NCI-H2081 treated with DMSO at 0.1 percent for 48 hours (cell line): ENCODE data around the gene TP53AIP1.
"Not testable (repeated sequence)": the region's sequence is repeated elsewhere in the genome, so short reads cannot be mapped to it uniquely, and the experiment has no call there.

Experiments used
- DNase-seq: peaks from one replicate; lab custom pipeline; 2025; lab: John Stamatoyannopoulos, UW

TP53AIP1 gene

GRCh38 chr11:128926000-128926399, 16.7 kb downstream of the TP53AIP1 start:
- DNase-seq = no peak

DNA sequence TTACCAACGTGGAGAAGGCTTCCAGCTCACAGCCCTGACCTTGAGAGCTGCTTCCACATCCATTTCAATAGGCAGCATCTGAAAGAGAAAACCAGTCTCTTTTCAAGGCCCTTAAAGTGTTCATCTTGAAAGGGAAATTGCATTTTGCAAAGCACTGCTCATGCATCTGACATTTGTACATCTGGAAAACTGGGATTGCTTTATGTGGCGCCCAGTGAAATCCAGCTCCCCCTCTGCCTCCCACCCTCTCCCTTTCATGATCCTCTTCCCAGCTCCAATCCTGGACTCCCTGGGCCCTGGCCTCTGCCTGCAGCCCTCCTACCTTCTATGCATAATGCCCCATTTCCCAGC, 17.4 kb downstream of the TP53AIP1 start:
- no peak for DNase-seq

- no peak for DNase-seq
Observed at GRCh38 chr11:128924510-128925249, 18.0 kb downstream of the TP53AIP1 start.

DNA sequence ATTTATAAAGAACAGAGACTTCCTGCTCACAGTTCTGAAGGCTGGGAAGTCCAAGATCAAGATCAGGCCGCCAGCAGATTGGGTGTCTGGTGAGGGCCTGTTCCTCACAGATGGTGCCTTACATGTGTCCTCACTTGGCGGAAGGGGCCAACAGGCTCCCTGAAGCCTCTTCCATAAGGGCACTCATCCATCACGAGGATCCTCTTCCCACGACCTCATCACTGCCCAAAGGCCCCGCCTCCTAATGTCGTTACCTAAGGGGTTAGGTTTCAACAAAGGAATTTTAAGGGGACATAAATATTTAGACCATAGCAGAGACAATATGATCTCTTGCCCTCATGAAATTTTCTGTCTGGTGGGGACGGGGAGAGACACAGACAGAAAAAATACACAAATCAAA, 18.6 kb downstream of the TP53AIP1 start:
- no peak for DNase-seq

DNA sequence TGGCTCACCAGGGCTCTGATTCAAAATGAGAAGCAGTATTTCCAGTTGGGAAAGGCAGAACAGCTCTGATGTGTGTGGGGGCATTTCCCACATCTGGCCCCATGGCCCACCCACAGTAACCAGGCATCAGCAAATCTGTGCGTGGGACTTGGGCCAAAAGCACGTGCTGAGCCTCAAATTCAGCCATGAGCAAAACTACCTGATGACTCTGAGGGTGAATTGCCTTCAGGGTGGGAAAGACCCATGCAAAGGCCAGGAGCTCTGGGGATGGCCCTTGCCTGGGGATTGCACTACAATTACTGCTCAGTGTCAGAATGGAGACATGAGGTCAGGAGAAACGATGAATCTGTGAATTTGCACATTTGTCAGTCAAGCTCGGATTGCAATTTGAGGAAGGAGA, 20.9 kb downstream of the TP53AIP1 start:
- no peak for DNase-seq

- no peak for DNase-seq
Observed at GRCh38 chr11:128920666-128921065, 22.0 kb downstream of the TP53AIP1 start.

DNA sequence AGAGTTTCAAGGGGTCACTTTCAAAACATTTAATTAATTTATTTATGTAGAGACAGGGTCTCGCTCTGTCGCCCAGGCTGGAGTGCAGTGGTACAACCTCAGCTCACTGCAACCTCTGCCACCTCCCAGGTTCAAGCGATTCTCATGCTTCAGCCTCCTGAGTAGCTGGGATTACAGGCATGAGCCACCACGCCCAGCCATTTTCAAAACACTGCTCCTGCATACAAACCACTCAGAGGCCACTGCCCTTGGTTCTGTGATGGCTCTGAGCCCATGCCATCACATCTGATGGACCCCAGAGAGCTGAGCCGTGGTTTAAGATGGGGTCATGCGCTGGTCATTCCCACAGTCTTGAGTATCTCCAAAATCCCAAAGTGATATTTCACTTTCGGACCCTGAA, 23.0 kb downstream of the TP53AIP1 start:
- not testable (repeated sequence) for DNase-seq

DNA sequence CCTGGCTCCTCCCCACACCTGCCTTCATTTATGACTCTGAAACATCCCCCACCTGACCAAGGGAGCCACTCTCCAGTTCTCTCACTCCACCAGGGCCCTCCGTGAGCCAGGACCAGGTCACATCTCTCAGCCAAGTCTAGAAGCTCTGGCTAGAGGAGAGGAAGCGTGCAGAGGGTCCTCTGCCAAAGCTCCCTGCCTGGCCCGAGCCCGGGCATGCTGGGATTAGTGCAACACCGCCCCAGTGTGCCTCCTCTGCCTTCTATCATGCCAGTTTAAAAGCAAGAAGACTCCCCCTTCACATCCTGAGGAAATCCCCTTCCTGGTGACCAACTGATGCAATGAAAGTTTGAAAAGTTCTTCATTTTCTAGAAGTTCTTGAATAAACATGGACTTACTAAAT, 23.5 kb downstream of the TP53AIP1 start:
- DNase-seq = no peak

DNA sequence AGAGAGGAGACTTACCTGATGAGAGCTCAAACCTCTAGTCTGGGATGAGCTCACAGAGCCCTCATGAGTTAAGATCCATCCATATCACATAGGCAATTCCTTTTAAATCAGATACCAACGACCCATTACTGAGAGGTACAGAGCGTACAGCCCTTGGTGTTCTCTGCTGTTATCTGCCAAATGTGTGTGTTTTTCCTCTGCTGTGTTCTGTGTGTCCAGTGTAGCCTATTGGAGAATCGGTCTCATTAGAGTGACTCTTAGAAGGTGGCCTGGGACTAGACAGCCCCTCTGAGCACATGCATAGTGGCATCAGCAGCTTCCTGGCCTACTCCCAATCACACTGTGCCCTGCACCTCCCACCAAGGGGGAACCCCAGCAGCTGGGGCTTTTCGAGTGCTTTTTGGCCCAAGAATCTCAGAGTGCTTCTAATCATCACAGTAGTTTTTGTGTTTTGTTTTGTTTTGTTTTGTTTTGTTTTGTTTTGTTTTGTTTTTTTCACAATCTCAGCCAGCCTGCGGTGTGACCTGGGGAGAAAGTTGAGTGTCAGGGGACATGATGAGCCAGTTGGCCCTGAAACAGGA, 25.4 kb downstream of the TP53AIP1 start:
- no peak for DNase-seq

- no peak for DNase-seq
Observed at GRCh38 chr11:128916681-128917080, 26.0 kb downstream of the TP53AIP1 start.

DNA sequence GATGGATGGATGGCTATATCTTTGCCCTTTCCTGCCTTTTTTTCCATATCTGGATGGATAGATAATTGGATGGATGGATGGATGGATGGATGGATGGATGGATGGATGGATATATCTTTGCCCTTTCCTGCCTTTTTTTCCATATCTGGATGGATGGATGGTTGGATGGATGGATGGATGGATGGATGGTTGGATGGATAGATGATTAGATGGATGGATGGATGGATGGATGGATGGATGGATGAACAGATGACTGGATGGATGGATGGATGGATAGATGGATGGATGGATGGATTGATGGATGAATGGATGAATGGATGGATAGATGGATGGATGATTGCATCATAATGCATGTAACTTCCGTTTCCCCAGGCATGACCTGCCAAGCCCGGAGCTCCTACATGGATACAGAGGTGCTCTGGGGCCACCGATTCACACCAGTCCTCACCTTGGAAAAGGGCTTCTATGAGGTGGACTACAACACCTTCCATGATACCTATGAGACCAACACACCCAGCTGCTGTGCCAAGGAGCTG, 26.6 kb downstream of the TP53AIP1 start:
- DNase-seq = no peak

GRCh38 chr11:128915149-128915521, 27.5 kb downstream of the TP53AIP1 start:
- DNase-seq = no peak

DNA sequence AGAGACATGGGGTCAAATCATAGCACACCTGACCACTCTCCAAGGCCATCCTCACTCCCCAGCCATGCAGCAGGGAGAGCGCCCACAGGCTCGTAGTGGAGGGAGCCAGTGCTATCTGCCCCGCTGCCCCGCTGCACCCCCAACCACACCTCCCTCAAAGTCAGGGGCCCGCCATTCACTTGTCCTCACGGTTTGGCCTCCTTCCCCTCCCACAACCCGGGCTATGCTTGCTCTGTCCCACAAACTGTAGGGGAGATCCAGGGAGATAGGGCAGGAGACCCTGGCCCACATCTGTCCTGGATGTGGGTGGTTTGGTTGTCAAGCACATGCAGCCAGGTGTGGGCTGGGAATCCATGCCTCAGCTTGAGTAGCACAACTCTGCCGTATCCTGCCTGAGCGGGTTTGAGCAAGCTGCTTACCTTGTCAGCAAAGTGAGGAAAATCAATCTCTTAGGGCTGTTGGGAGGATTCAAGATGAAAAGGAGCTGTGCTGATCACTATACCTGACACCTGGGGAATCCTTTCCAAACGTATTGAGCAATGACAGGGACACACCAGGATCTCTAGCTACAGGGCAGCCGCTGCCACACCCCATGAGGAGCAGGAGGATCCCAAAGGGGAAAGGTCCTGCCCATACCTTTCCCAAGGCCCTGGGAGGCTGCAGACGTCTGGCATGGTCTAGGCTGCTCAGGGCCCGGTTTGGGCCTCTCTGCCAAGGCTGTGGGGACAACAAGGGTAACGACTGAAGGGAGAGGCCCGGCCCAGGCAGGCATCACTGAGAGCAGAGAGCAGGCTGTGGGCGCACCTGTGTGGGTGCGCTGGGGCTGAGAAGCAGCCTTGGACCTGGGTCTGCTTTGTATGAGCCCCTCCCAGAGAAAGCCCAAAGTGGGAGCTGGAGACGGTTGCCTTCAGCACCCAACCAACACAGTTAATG, 28.2 kb downstream of the TP53AIP1 start:
- DNase-seq = no peak

GRCh38 chr11:128913806-128914205, 28.9 kb downstream of the TP53AIP1 start:
- no peak for DNase-seq

- DNase-seq = no peak
Observed at GRCh38 chr11:128911701-128912100, 31.0 kb downstream of the TP53AIP1 start.

GRCh38 chr11:128911239-128911638, 31.4 kb downstream of the TP53AIP1 start:
- no peak for DNase-seq

GRCh38 chr11:128910576-128910975, 32.1 kb downstream of the TP53AIP1 start:
- no peak for DNase-seq

DNA sequence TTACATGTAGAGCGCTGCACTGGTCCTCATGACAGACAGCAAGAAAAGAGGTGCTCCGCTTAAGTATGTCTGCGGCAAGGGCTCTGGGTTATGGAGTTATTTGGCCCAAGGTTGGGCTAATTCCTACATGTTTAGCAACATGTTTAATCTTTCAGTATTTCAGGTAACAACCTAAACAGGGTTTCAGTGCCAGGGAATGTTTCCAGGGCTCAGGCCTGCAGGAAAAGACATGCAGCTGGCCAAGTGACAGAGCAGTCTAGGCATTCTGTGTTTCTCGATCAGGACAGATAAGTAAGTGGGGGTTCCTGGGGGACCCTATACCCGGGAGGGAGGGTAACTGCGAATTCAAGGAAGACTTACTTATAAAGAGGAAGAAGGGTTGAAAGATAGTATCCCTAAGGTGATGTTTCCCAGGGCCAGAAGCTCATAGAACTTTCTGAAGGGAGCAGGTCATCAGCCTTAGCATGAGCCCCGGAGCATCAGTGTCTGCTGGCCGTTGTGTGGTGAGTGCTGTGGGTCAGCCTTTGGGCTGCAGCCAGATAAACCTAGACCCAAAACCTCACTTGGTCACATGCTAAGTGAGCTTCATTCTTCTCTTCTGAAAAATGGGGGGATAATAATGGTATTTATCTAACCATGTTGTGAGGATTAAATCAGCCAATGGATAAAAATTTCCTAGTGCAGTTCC, 33.1 kb downstream of the TP53AIP1 start:
- DNase-seq = no peak

DNA sequence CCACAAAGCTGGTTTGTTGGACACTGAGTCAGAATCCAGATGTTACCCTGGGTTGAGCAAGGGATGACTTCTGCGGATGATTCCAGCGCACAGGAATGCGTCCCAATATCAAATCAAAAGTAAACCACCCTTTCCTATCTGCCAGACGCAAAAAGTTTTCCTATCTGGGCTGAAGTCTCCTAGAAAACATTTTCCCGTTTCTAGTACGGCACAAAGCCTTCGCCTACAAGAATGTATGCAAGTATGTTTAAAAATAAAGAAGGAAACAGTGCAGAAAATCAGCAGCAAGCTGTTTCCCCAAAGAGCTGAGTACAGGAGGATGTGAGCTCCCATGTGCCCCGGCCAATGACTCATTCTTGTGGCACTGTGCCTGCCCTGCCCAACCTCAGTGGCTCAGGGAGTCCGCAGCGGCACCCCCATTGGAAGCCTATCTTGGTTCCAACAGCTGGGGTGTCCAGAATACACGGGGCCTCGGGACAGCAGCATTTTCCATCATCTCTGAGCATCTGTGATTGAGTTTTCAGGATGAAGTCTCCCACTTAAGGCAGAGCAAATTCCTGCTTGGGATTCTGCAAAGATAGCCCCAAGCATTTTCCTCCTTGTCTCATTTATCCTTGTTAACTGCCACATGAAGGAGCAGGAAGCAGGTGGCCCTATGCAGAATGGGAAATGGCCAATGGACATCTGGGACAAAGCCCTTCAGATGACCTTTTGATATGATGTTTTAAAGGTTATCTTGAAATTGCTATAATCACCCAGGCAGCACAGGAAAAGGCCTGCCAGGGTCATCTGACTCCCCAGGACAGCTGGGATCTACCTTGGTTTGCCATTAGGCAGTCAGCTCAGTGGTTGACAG, 34.1 kb downstream of the TP53AIP1 start:
- DNase-seq = no peak

- no peak for DNase-seq
Observed at GRCh38 chr11:128907585-128907984, 35.1 kb downstream of the TP53AIP1 start.
